ENCODE results near the gene TLE5.

DNA sequence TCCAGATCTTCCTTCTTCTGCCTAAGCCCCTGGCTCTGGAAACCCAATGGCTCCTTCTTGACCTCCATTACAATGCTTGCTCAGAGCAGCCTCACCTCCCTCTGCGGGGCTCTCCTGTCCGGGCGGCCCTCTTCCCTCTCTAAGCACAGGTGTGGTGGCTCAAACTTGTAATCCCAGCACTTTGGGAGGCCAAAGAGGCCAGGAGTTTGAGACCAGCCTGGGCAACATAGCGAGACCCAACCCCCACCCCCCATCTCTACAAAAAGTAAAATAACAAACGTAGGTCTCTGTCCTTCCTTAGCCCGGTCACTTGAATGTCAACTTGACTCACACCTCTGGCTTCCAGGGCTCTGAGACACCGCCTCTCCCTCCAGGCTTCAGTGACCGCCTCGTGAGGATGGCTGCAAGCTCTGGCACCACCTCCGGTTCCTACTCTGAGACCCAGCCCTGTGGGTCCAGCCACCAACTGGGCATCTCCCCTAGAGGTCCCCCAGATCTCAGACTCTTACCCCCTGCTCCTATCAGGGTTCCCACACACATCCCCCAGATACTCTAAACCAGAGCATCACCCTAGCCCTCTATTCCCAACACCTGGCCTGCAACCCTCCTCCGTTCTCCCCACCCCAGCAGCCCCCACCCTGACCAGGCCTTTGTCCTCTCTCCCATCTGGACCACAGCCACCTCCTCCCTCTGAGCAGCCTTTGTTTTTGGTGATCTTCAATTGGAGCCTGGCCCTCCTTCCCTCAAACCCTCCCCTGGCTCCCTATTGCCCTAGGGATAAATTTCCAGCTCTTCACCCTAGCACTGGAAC, 28.5 kb downstream of the TLE5 start:
- TF ChIP-seq, protein P1, sequence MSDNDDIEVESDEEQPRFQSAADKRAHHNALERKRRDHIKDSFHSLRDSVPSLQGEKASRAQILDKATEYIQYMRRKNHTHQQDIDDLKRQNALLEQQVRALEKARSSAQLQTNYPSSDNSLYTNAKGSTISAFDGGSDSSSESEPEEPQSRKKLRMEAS (IDR thresholded peaks at IDR 0.05; ENCODE audit: insufficient read depth, insufficient read length), result no peak
- TF ChIP-seq, protein P2, sequence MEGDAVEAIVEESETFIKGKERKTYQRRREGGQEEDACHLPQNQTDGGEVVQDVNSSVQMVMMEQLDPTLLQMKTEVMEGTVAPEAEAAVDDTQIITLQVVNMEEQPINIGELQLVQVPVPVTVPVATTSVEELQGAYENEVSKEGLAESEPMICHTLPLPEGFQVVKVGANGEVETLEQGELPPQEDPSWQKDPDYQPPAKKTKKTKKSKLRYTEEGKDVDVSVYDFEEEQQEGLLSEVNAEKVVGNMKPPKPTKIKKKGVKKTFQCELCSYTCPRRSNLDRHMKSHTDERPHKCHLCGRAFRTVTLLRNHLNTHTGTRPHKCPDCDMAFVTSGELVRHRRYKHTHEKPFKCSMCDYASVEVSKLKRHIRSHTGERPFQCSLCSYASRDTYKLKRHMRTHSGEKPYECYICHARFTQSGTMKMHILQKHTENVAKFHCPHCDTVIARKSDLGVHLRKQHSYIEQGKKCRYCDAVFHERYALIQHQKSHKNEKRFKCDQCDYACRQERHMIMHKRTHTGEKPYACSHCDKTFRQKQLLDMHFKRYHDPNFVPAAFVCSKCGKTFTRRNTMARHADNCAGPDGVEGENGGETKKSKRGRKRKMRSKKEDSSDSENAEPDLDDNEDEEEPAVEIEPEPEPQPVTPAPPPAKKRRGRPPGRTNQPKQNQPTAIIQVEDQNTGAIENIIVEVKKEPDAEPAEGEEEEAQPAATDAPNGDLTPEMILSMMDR (IDR thresholded peaks at IDR 0.05; ENCODE audit: extremely low read depth in 1 of 2, insufficient read depth in 1 of 2, low read depth in 1 of 2, low read length in 2 of 2), result no peak
- TF ChIP-seq POLR2A (IDR thresholded peaks at IDR 0.05; ENCODE audit: low read depth, low read length), result no peak
- TF ChIP-seq POLR2AphosphoS5 (IDR thresholded peaks at IDR 0.05; ENCODE audit: insufficient read depth, low read depth, low read length), result no peak
- no peak for TF ChIP-seq EZH2 (IDR thresholded peaks at IDR 0.05; ENCODE audit: borderline replicate concordance, low read depth, low read length, severe bottlenecking)
- no peak for TF ChIP-seq JUN (IDR thresholded peaks at IDR 0.05; ENCODE audit: borderline replicate concordance, insufficient read depth, insufficient read length, low read depth)
- no peak for TF ChIP-seq MYC (IDR thresholded peaks at IDR 0.05; ENCODE audit: low read depth, low read length)

Data from endothelial cell of umbilical vein (primary cell).